Embryonic facial prominence (tissue), 1 donor: ENCODE measurements around the gene TRAP1.

Experiments
- DNase-seq: peaks from one replicate; pipeline ENCODE4 v3.0.0-alpha.2; 2016; ENCODE audit errors: extremely low spot score

The TRAP1 gene

DNA sequence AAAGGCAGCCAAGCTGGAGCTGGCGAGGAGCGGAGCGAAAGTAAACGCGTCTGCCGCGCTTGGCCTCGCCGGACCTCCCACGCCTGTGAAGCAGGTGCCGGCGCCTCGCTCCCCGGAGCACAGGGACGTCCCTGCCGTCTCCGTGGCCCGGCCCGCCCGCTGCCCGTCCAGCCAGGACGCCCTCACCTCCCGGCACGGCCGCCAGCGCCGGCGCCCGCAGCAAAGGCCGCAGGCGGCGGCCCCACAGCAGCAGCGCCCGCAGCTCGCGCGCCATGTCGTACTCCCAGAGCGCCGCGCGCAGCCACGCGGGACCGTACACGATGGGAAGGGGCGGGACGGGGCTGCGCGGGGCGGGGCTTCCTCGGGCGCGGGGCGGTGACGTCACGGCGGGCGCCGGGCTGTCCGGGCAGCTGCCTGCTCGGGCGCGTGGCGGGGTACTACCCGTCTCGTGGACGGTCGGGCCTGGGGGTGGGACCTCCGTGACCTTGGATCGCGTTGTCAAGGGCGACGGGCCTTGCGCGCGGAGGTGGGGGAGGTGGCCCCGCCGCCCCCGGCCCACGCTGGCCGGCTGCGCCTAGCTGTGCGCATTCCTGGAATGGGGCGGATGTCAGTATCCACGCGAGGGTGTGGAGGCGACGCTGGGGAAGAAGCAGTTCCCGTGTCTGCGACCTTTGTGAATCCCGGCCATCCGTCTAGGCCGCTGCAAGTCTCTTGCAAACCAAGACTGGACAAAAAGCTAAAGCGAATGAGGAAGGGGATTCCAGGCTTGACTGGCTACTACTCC is at the start of gene TRAP1:
Gene TRAP1, minus strand, starts transcription at position 290 of the 784 bp plus-strand sequence. Its CDS starts 16 bp downstream, at position 274.
- DNase-seq = peak; percentile 67

DNA sequence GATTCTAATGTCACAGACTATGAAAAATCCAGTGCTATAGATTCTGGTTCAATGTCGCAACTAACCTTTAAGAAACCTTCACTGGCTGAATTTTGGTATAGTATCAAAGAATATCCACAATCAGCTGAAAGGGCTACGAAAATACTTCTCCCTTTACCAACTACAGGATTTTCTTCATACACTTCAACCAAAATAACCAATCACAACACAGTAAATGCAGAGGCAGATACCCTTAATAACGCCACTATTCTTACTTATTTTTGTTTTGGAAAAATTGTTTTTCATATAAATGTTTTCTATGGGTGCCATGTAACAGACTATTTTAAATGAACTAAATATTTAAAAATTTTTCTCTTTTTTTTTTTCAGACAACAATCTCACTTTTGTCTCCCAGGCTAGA is 48.9 kb upstream of the TRAP1 start:
- no peak for DNase-seq

DNA sequence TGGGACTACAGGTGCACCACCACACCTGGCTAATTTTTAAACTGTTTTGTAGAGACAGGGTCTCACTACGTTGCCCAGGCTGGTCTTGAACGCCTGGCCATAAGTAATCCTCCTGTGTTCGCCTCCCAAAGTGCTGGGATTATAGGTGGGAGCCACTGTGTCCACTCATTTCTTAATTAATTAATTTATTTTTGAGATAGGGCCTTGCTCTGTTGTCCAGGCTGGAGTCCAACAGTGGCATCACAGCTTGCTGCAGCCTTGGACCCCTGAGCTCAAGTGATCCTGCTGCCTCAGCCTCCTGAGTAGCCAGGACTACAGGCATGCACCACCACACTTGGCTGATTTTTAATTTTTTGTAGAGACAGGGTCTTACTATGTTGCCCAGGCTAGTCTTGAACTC is 47.1 kb upstream of the TRAP1 start:
- DNase-seq = no peak

DNA sequence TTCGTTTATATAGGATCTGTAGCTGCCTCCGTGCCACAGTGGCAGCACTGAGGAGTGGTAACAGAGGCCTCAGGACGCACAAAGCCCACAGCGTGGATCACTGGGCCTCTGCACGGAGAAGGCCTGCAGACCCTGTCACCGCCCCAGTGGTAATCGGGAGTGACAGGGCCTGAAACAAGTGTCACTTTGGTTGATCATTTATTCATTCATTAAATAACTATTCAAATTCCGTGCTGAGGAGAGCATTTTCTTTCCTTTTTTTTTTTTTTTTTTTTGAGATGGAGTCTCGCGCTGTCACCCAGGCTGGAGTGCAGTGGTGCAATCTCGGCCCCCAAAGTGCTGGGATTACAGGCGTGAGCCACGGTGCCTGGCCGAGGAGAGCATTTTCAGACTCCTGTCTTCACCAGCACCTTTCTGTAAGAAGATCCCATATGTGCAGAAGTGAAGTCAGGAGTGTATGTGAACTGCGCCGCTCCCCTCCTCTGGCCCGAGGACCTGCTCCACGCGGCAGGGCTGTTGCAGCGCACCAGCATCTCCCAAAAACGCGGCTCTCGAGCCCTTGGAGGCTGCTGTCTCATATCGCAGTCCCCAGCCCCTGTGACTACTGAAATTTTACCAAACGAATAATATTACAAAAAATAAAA is 44.9 kb upstream of the TRAP1 start:
- DNase-seq = no peak

GRCh38 chr16:3761375-3762106 is 44.2 kb upstream of the TRAP1 start:
- DNase-seq = no peak

GRCh38 chr16:3760518-3760917 is 43.2 kb upstream of the TRAP1 start:
- no peak for DNase-seq

DNA sequence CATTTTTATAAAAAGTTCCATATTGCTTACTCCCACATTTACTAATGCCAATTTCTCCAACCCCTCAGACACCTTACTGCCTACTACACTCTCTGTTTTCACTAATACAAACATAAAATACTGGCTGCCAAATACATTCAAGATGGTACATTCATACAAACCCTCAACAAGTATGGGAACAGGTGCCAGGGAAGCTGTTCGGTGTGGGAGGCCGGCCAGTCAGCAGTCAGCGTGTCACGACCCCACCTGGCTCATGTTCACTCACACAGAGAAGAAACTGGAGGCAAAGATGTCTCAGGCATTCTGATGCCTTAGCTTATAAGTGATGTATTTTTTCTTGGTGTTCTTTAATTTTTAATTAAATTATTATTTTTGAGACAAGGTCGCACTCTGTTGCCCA is 42.4 kb upstream of the TRAP1 start:
- no peak for DNase-seq

- no peak for DNase-seq
These were observed 38.8 kb upstream of the TRAP1 start for GRCh38 chr16:3756113-3756512.

- DNase-seq = no peak
These were observed 37.9 kb upstream of the TRAP1 start for GRCh38 chr16:3755249-3755648.

DNA sequence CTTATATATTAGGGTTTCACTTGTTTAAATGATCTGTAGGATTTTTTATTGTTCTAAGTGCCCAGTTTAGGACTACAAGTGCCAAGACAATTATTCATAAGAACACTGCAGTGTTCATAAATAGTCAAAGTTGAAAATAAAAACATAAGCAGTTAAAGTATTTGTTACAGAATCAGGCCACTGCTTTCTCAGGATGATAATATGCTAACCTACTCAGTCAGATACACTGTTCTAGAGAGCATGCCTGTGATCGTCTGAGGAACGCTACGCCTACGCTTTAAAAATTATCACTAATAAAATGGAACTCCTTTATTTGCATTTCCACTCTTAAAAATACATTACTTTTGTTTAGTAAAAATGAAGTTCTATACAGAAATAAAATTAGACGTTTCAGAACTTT is 37.4 kb upstream of the TRAP1 start:
- DNase-seq = no peak

DNA sequence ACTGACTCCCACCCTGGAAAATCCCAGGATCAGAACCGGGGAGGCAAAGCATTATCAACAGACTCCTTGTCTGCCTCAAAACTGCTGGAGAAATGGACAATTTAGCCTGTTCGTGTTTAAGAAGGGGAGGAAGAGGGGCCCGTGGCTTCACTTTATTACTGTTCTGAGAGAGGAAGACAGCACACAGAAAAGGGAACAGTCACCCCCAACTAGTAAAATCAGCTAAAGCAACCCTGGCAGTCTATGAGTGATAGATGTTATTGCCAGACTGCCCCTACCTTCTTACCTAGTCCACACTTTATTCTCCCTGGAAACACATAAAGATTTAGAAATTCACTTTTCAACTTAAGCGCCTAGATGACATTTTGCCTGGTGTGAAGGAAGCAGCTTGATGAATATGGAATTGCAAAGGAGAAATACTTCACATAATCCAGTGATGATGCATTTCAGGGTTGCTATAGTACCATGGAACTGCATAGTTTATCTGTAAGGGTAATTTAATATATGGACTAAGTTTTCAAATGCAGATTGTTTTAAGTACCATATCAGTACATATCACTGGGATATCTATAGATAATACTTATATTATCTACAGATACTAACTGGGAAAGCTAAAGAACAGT is 36.9 kb upstream of the TRAP1 start:
- DNase-seq = no peak

DNA sequence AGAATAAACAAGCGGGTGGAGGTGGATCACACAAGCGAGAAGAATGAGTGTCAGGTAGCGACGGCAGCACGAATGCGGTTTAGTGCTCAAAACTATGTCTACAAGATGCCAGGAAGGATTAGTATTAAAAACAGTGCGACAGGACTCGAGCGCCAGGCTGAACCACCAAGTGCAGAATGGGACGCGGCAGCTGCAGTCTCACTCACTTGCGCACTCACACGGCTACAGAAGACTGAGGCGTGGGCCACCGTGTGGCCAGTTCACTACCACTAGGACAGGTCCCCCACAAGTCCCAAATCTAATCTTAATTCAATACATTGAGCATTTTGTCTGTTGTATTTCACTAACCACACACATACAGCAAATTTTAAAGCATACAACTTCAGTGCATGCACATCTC is 35.7 kb upstream of the TRAP1 start:
- DNase-seq = no peak

DNA sequence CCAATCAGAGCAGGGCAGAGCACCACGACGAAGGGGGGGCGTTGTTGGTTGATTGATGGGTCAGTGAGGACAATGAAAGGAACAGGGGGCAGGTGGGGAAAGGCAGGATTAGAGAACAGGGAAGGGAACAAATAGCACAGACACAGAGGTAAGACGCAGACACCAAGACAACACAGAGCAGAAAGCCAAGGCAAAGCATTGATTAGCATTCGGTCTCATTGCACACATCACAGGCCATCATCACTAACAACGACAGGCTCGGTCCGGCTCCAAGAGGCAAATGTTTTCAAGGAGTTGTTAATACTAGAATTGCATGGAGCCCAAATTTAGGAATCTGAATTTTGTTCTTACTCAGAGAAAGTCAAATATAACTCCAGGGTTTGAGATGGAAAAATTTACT is 34.6 kb upstream of the TRAP1 start:
- no peak for DNase-seq

DNA sequence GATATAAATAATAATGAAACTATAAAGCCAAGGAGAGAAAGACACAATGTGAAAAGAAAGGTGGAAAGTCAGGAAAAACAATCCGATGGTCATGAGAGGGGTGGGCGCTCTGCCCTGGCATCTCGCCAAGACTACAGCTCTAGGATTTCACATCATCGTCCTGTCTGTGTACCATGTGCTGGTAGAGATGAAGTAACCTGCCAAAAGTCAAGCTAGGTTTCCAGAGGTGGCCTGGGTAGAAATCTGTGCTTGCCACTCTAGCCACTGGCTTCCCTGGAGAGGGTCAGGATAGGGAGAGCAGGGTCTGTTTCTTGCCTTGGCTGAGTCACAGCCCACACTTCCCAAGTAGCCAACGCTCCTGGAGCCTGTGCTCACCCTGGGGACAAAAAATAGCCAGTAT is 31.0 kb upstream of the TRAP1 start:
- DNase-seq = no peak

- DNase-seq = no peak
These were observed 28.5 kb upstream of the TRAP1 start for GRCh38 chr16:3745751-3746355.

GRCh38 chr16:3744018-3744417 is 26.7 kb upstream of the TRAP1 start:
- no peak for DNase-seq

- no peak for DNase-seq
These were observed 23.6 kb upstream of the TRAP1 start for GRCh38 chr16:3740934-3741333.

DNA sequence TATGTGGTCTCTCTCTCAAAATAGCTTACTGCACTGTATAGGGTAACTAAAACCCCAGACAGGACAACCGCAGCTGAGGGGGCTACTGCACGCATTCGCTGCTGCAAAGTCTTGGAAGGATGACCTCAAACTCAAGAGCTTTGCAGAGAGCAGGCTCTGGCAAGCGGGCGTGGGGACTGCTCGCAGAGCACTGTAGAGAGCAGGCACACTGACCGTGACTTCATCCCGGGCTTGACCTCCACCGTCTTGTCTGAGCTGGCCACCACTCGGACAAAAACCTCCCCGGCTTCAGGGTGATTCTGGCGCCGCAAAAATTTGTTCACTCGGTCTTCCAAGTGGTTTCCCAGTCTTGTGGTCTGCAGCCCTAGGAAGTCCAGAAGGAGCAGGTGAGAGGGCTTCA is 22.9 kb upstream of the TRAP1 start:
- no peak for DNase-seq

DNA sequence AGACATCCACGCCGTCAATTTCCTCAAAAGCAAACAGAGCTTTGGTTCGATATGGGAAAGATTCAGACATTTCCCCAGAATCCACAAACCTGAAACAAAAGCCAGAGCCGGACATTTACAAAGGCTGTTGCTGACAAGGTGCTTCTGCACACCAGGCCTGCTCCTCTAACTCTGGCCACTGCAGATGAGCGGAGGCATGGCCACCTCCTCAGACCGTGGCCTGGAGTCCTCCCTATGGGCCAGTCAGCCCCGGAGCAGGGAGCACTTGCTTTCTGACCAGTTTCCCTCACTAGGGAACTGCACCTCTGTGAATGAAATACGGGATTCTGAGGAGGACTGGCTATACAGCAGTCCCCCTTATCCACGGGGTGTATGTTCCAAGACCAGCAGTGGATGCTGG is 22.3 kb upstream of the TRAP1 start:
- DNase-seq = no peak

DNA sequence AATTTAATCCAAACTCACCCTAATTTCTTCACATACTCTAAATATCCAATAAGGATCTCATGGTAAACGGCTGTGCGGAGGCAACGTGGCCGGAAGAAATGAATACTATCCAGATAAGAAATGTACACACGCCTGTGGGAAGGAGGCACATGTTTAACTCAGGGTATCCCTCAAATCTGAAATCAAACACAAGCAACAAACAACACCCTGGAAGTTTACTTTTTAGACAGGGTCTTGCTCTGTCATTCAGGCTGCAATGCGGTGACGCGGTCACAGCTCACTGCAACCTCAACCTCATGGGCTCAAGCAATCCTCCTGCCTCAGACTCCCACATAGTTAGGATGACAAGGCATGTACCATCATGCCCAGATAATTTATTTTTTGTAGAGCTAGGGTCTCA is 21.2 kb upstream of the TRAP1 start:
- DNase-seq = no peak

GRCh38 chr16:3738128-3738527 is 20.8 kb upstream of the TRAP1 start:
- no peak for DNase-seq

DNA sequence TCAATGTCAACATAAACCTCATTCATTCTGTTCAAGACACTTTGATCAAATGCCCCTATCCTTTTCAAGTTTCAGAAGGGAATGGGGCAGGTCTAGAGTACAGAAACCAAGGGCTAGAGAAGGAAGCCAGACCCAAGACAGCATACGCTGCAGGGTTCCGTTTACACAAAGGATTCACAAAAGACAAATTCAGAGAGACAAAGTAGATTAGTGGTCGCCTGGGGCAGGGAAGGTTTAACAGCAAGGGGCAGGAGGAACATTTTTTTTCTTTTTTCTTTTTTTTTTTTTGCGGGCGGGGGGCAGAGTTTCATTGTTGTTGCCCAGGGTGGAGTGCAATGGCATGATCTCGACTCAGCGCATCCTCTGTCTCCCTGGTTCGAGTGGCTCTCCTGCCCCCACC is 19.9 kb upstream of the TRAP1 start:
- DNase-seq = no peak
